ENCODE data around the gene MANEAL.
"Not testable (repeated sequence)": the region's sequence is repeated elsewhere in the genome, so short reads cannot be mapped to it uniquely, and the experiment has no call there.

The MANEAL gene

DNA sequence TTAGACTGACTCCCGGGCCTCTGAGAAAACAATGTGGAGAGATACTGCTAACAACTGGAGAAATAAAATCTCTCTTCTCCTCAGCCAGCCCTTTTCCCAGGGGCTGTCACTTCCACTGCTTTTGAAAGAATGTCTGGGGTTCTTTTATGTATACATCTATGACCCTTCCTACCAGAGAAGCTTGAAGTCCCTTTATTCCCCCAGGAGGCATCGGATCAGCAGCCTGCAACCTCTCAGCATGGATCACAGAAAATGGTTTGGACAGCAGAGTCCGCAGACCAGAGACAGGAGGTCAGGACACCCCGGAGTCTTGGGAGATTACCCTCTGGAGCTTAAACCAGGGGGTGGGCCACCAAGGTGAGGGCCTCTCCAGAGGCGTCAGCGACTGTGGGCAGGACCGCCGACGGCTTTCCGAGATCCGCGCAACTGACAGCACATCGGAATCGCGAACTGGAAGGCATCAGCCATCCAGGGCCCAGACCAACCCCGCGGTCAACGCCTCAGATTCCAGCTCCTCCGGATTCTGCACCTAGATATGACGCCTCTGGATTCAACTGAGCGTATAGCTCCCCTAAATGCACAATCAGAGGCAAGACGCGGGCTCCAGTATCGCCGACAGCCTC lies 29.7 kb upstream of the MANEAL start:
- H3K27me3 ChIP-seq (ENCODE audit: control insufficient read depth, insufficient read depth, low read length), result peaks cover 30% of the 10 kb centered on the region
- no peak overlapping the region for H3K4me3 ChIP-seq (ENCODE audit: low read length)
- no peak overlapping the region for H3K27ac ChIP-seq (ENCODE audit: low read depth, low read length)
- H3K4me1 ChIP-seq (ENCODE audit: control insufficient read depth, insufficient read depth, low read length), result no peaks in the 10 kb centered on the region
- no peaks in the 10 kb centered on the region for H3K36me3 ChIP-seq (ENCODE audit: control insufficient read depth, insufficient read depth, low read length)
- H3K9ac ChIP-seq (ENCODE audit: low read length), result no peak overlapping the region

GRCh38 chr1:37764414-37764825 lies 29.2 kb upstream of the MANEAL start:
- no peaks in the 10 kb centered on the region for H3K36me3 ChIP-seq (ENCODE audit: control insufficient read depth, insufficient read depth, low read length)
- H3K4me1 ChIP-seq (ENCODE audit: control insufficient read depth, insufficient read depth, low read length), result no peaks in the 10 kb centered on the region
- no peak overlapping the region for H3K9ac ChIP-seq (ENCODE audit: low read length)
- H3K27ac ChIP-seq (ENCODE audit: low read depth, low read length), result no peak overlapping the region
- H3K4me3 ChIP-seq (ENCODE audit: low read length), result no peak overlapping the region
- H3K27me3 ChIP-seq (ENCODE audit: control insufficient read depth, insufficient read depth, low read length), result peaks cover 30% of the 10 kb centered on the region

DNA sequence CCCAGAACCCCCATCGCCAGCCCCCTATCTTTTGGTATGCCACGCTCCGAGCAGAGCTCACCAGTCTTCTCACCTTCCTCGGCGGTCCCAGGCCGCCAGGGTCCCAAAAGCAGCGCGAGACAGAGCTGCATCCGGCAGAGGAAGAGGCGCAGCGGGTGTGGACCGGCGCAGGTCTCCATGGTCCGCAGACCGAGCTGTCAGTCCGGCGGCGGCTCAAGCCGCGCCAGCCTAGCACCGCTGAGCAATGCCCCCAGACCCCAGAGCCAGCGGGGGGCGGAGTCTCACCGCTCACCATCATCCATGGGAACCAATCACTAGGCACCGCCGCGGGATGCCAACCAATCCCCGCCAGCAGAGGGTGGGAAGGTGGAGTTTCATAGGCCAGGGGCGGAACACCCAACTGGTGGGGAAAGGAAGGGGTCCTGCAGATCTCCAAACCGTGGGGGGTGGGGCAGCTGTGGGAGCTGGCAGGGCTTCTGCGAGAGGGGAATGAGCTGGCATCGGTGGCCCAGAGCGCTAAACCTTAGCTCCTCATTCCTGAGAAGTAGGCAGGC lies 28.7 kb upstream of the MANEAL start, which contains the start of gene EPHA10:
Gene EPHA10, minus strand, starts transcription at position 233 of the 554 bp plus-strand sequence. Its CDS starts 54 bp downstream, at position 179.
- H3K27me3 ChIP-seq (ENCODE audit: control insufficient read depth, insufficient read depth, low read length), result peaks cover 30% of the 10 kb centered on the region

DNA sequence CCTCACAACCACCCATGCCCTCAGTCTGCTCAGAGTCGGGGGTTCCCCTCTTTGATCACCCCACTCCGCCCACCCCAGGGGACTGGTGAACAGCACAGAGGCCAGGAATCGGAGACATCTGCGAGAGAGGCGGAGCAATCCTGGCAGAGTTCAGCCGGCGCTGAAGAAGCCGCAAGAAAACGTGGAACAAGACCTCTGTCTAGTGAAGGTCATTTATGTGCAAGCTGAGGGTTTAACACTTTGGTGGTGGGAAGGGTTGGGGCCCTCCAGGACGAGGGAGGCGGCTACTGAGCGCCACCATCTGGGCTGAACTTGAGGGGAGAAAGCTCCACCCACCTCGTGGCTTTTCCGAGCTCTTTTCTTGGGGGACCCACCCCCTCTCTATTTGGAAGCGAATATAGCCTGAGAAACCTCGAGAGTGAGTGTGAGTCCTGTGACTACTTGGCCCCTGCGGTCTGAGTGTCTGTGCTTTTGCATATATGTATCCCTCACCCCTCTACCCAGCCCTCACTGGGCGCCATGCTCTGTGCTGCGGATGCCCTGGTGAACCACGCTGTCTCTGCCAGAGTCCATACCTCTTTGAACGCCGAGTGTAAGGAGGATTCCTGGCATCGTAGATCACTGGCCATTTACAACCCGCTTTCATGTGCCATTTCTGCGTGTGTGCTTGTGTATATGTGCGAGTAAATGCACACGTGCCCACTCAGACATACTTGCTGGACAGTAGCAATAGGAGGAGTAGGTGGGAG lies 27.6 kb upstream of the MANEAL start:
- Histone ChIP-seq H3K4me1 (ENCODE audit: control insufficient read depth, insufficient read depth, low read length) (no peaks in the 10 kb centered on the region), H3K27ac (ENCODE audit: low read depth, low read length) (no peak overlapping the region), H3K9ac (ENCODE audit: low read length) (no peak overlapping the region), H3K36me3 (ENCODE audit: control insufficient read depth, insufficient read depth, low read length) (no peaks in the 10 kb centered on the region), H3K4me3 (ENCODE audit: low read length) (no peak overlapping the region), H3K27me3 (ENCODE audit: control insufficient read depth, insufficient read depth, low read length) (peaks cover 30% of the 10 kb centered on the region)

More for the DNA sequence above, 28.7 kb upstream of the MANEAL start, which contains the start of gene EPHA10:
- H3K4me1 ChIP-seq (ENCODE audit: control insufficient read depth, insufficient read depth, low read length), result no peaks in the 10 kb centered on the region
- H3K36me3 ChIP-seq (ENCODE audit: control insufficient read depth, insufficient read depth, low read length), result no peaks in the 10 kb centered on the region
- H3K27ac ChIP-seq (ENCODE audit: low read depth, low read length), result no peak within 1 kb of the TSS
- no peak within 1 kb of the TSS for H3K9ac ChIP-seq (ENCODE audit: low read length)
- H3K4me3 ChIP-seq (ENCODE audit: low read length), result no peak within 1 kb of the TSS

DNA sequence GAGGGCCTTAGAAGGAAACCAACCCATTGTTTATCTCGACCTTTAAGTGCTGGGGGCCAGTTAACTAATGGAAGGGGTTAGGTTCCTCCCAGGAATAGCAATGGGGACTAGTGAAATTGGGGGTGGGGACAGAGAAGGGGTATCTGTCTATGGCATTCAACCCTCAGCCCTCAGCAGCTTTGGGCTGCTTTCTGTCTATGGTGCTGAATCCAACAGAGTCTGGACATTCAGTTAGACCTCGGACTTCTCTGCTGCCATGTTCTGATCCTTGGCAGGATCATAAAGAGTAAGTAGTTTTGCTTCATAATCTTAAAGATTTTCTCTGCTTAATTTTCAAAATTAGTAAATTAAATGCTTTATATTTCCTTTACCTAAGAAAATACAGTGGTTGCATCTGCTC lies 26.2 kb upstream of the MANEAL start:
- no peak overlapping the region for H3K9ac ChIP-seq (ENCODE audit: low read length)
- no peak overlapping the region for H3K27ac ChIP-seq (ENCODE audit: low read depth, low read length)
- no peaks in the 10 kb centered on the region for H3K4me1 ChIP-seq (ENCODE audit: control insufficient read depth, insufficient read depth, low read length)
- no peaks in the 10 kb centered on the region for H3K36me3 ChIP-seq (ENCODE audit: control insufficient read depth, insufficient read depth, low read length)
- H3K4me3 ChIP-seq (ENCODE audit: low read length), result no peak overlapping the region
- H3K27me3 ChIP-seq (ENCODE audit: control insufficient read depth, insufficient read depth, low read length), result peaks cover 27% of the 10 kb centered on the region

DNA sequence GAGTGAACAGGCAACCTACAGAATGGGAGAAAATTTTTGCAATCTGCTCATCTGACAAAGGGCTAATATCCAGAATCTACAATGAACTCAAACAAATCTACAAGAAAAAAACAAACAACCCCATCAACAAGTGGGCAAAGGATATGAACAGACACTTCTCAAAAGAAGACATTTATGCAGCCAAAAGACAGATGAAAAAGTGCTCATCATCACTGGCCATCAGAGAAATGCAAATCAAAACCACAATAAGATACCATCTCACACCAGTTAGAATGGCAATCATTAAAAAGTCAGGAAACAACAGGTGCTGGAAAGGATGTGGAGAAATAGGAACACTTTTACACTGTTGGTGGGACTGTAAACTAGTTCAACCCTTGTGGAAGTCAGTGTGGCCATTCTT lies 22.2 kb upstream of the MANEAL start:
- H3K4me1 ChIP-seq (ENCODE audit: control insufficient read depth, insufficient read depth, low read length); H3K27me3 ChIP-seq (ENCODE audit: control insufficient read depth, insufficient read depth, low read length); H3K4me3 ChIP-seq (ENCODE audit: low read length); H3K9ac ChIP-seq (ENCODE audit: low read length); H3K27ac ChIP-seq (ENCODE audit: low read depth, low read length); H3K36me3 ChIP-seq (ENCODE audit: control insufficient read depth, insufficient read depth, low read length): not testable (repeated sequence)

GRCh38 chr1:37776946-37777516 lies 16.6 kb upstream of the MANEAL start:
- Histone ChIP-seq H3K27ac (ENCODE audit: low read depth, low read length) (no peak overlapping the region), H3K27me3 (ENCODE audit: control insufficient read depth, insufficient read depth, low read length) (peaks cover 2% of the 10 kb centered on the region), H3K4me1 (ENCODE audit: control insufficient read depth, insufficient read depth, low read length) (no peaks in the 10 kb centered on the region), H3K9ac (ENCODE audit: low read length) (no peak overlapping the region), H3K4me3 (ENCODE audit: low read length) (no peak overlapping the region), H3K36me3 (ENCODE audit: control insufficient read depth, insufficient read depth, low read length) (no peaks in the 10 kb centered on the region)

DNA sequence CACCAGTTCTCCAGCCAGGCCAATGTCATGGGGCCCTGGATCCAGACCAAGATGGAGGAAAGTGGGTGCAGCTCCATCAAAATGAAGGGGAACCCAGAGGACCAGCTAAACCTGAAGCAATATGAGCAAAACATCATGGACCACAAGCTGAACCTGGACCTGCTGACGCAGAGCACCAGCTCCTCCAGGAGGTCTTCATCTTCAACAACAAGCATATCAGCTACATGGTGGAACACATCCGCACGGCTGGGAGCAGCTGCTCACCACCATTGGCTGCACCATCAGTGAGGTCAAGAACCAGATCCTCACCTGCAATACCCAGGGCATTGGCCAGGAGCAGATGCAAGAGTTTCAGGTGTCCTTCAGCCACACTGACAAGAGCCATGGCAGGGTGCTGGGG lies 15.0 kb upstream of the MANEAL start:
- Histone ChIP-seq H3K27me3 (ENCODE audit: control insufficient read depth, insufficient read depth, low read length) (peaks cover 2% of the 10 kb centered on the region), H3K4me3 (ENCODE audit: low read length) (no peak overlapping the region), H3K36me3 (ENCODE audit: control insufficient read depth, insufficient read depth, low read length) (no peaks in the 10 kb centered on the region), H3K9ac (ENCODE audit: low read length) (no peak overlapping the region), H3K4me1 (ENCODE audit: control insufficient read depth, insufficient read depth, low read length) (no peaks in the 10 kb centered on the region), H3K27ac (ENCODE audit: low read depth, low read length) (no peak overlapping the region)

DNA sequence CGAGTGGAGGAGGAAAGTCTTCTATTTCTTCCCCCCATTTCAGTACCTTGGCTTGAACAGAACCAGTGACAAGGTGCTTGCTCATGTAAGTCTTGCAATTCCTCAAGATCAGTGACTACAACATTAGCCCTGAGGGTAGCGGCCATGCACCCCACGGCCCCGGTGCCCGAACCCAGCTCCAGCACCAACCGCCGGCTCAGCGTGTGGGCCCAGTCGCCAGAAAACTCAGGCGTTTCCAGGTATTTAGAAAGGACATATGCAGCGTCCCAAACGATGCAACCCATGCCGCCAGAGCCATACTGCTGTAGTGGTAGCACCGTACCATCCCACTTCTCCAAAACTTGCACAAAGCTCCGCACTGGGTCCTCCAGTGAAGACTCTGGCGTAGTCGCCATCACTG lies 11.2 kb upstream of the MANEAL start:
- Histone ChIP-seq H3K4me3 (ENCODE audit: low read length) (no peak overlapping the region), H3K27ac (ENCODE audit: low read depth, low read length) (no peak overlapping the region), H3K9ac (ENCODE audit: low read length) (no peak overlapping the region), H3K36me3 (ENCODE audit: control insufficient read depth, insufficient read depth, low read length) (no peaks in the 10 kb centered on the region), H3K27me3 (ENCODE audit: control insufficient read depth, insufficient read depth, low read length) (peaks cover 2% of the 10 kb centered on the region), H3K4me1 (ENCODE audit: control insufficient read depth, insufficient read depth, low read length) (no peaks in the 10 kb centered on the region)

DNA sequence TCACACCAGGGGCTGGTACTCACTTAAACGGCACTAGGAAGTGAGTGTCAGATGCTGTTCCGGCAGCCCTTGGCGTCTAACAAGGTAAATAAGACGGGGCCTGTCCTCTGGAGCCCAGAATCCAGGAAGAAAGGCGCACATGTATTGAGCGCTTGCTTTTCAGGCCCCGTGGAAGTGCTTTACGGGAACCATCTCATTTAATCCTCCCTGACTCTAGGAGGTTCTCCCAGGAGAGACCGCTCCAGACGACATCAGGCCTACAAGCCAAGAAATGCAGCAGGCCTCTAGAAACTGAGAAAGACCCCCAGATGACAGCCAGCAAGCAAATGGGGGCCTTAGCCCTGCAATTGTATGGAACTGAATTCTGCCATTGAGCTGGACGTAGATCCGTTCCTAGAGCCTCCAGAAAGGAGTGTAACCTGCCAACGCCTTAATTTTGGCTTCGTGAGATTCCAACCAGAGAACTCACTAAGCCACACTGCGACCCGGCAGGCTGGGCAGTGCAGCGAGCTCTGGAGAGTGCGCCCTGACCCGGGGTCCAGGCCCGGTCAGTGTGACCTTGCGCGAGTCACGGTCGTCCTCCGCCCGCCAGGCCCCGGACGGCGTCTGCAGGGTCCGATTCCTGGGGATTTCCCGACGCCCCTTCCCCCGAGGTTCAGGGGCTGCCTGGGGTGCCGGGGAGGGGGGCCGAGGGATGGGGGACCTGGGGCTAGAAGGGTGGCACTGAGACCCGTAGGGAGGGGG lies 532 bp upstream of the MANEAL start:
- no peak overlapping the region for H3K4me3 ChIP-seq (ENCODE audit: low read length)
- no peaks in the 10 kb centered on the region for H3K27me3 ChIP-seq (ENCODE audit: control insufficient read depth, insufficient read depth, low read length)
- no peaks in the 10 kb centered on the region for H3K4me1 ChIP-seq (ENCODE audit: control insufficient read depth, insufficient read depth, low read length)
- no peak overlapping the region for H3K9ac ChIP-seq (ENCODE audit: low read length)
- H3K27ac ChIP-seq (ENCODE audit: low read depth, low read length), result no peak overlapping the region
- no peaks in the 10 kb centered on the region for H3K36me3 ChIP-seq (ENCODE audit: control insufficient read depth, insufficient read depth, low read length)

- H3K4me3 ChIP-seq (ENCODE audit: low read length), result peak overlapping the region; percentile 43
- H3K4me1 ChIP-seq (ENCODE audit: control insufficient read depth, insufficient read depth, low read length), result no peaks in the 10 kb centered on the region
- no peak overlapping the region for H3K9ac ChIP-seq (ENCODE audit: low read length)
- H3K27ac ChIP-seq (ENCODE audit: low read depth, low read length), result no peak overlapping the region
- no peaks in the 10 kb centered on the region for H3K36me3 ChIP-seq (ENCODE audit: control insufficient read depth, insufficient read depth, low read length)
- no peaks in the 10 kb centered on the region for H3K27me3 ChIP-seq (ENCODE audit: control insufficient read depth, insufficient read depth, low read length)
Observed at GRCh38 chr1:37794372-37795339, 1.0 kb downstream of the MANEAL start.

All from rectal smooth muscle tissue (tissue), 1 donor.